Measurements from ENCODE around the gene CRIM1. TPM values are rescaled to one million over a fixed set of nuclear protein-coding genes. Genes with fewer than 3 reads are reported as not detected.
"Not testable (repeated sequence)": the region's sequence is repeated elsewhere in the genome, so short reads cannot be mapped to it uniquely, and the experiment has no call there.

The CRIM1 gene
- total RNA-seq, 4 donors from 2014 or later = 72.6 to 162 (median 112) TPM

- H3K4me3 ChIP-seq = no peak overlapping the region
- no peak for TF ChIP-seq CTCF (IDR thresholded peaks at IDR 0.05)
- no peak for TF ChIP-seq EP300 (IDR thresholded peaks at IDR 0.05)
- no peak for TF ChIP-seq POLR2A (IDR thresholded peaks at IDR 0.05)
- TF ChIP-seq POLR2AphosphoS5 (IDR thresholded peaks at IDR 0.05) = no peak
- peak overlapping the region; percentile 14 for H3K27ac ChIP-seq
- peaks cover 81% of the 10 kb centered on the region for H3K4me1 ChIP-seq
- H3K36me3 ChIP-seq = no peaks in the 10 kb centered on the region
- no peaks in the 10 kb centered on the region for H3K27me3 ChIP-seq
- H3K9me3 ChIP-seq = no peaks in the 10 kb centered on the region
- no peak for DNase-seq (ENCODE audit: low spot score in 2 of 2)
- 59% methylated on average over 3 of the region's 3 CpGs for WGBS
Measured at GRCh38 chr2:36362291-36362690, 6.7 kb downstream of the CRIM1 start.

- H3K9me3 ChIP-seq; H3K36me3 ChIP-seq; DNase-seq (ENCODE audit: low spot score in 2 of 2); H3K27me3 ChIP-seq; H3K4me3 ChIP-seq; H3K27ac ChIP-seq: not testable (repeated sequence)
- peaks cover 79% of the 10 kb centered on the region for H3K4me1 ChIP-seq
- 94% methylated on average over 2 of the region's 2 CpGs for WGBS
Measured at GRCh38 chr2:36363085-36363484, 7.5 kb downstream of the CRIM1 start.

- Histone ChIP-seq H3K36me3 (no peaks in the 10 kb centered on the region), H3K27ac (no peak overlapping the region), H3K4me3 (no peak overlapping the region), H3K27me3 (no peaks in the 10 kb centered on the region), H3K4me1 (peaks cover 78% of the 10 kb centered on the region), H3K9me3 (no peaks in the 10 kb centered on the region)
- 65% methylated on average over 3 of the region's 3 CpGs for WGBS
- TF ChIP-seq EP300 (IDR thresholded peaks at IDR 0.05) (no peak), POLR2AphosphoS5 (IDR thresholded peaks at IDR 0.05) (no peak), CTCF (IDR thresholded peaks at IDR 0.05) (no peak), POLR2A (IDR thresholded peaks at IDR 0.05) (no peak)
- DNase-seq (ENCODE audit: low spot score in 2 of 2) = no peak
Measured at GRCh38 chr2:36366491-36367120, 11.0 kb downstream of the CRIM1 start.

DNA sequence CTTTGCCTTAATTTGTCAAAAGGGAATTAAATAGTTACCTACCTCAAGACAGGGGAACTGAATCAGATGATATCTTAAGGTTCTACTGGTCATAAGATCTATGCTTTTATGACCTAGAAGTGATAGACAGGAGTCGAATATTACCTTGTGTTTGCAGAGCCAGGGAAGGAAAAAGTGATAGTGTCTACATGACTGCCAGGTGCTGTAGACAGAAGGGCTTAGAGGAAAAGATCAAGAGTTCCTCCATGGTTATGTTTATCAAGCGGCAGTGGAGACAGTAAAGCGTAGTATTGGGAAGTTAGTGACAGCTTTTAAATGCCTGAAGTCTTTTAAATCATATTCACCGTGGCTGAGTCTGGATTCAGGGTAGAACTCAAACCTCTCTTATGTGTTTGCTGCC is 11.9 kb downstream of the CRIM1 start:
- no peak for DNase-seq (ENCODE audit: low spot score in 2 of 2)
- WGBS = 55% methylated on average over 4 of the region's 4 CpGs
- Histone ChIP-seq H3K27ac (peak overlapping the region; percentile 76), H3K4me3 (no peak overlapping the region), H3K4me1 (peaks cover 78% of the 10 kb centered on the region), H3K27me3 (no peaks in the 10 kb centered on the region), H3K36me3 (no peaks in the 10 kb centered on the region), H3K9me3 (no peaks in the 10 kb centered on the region)
- TF ChIP-seq POLR2AphosphoS5 (IDR thresholded peaks at IDR 0.05) = no peak
- TF ChIP-seq EP300 (IDR thresholded peaks at IDR 0.05) = no peak
- TF ChIP-seq CTCF (IDR thresholded peaks at IDR 0.05) = no peak
- no peak for TF ChIP-seq POLR2A (IDR thresholded peaks at IDR 0.05)

DNA sequence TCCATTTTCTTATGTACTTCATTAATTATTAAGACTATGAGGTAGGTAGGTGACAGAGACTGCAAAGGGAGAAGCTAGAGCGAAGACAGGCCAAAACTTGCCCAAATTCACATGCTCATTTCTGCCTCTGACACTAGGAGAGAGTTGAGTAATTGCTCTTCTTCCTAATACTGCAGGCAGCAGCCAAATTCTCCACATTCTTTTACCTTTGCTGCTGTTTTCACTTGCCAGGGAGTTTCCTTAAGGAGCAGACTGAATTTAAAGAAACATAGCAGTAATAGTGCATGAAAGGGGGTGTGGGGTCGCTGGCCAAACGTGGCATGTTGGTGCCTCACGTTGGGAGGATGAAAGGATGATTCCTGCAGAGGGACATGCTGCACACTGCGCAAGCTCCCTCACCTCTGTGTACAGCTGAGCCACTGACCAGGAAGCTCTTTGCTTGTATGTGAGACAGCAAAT is 12.3 kb downstream of the CRIM1 start:
- H3K27ac ChIP-seq = peak overlapping the region; percentile 76
- no peak for DNase-seq (ENCODE audit: low spot score in 2 of 2)
- H3K4me1 ChIP-seq = peaks cover 78% of the 10 kb centered on the region
- no peak for TF ChIP-seq POLR2AphosphoS5 (IDR thresholded peaks at IDR 0.05)
- no peak for TF ChIP-seq POLR2A (IDR thresholded peaks at IDR 0.05)
- no peak for TF ChIP-seq CTCF (IDR thresholded peaks at IDR 0.05)
- TF ChIP-seq EP300 (IDR thresholded peaks at IDR 0.05) = no peak
- no peaks in the 10 kb centered on the region for H3K9me3 ChIP-seq
- no peaks in the 10 kb centered on the region for H3K27me3 ChIP-seq
- peak overlapping the region; percentile 11 for H3K4me3 ChIP-seq
- 41% methylated on average over 5 of the region's 5 CpGs for WGBS
- no peaks in the 10 kb centered on the region for H3K36me3 ChIP-seq

DNA sequence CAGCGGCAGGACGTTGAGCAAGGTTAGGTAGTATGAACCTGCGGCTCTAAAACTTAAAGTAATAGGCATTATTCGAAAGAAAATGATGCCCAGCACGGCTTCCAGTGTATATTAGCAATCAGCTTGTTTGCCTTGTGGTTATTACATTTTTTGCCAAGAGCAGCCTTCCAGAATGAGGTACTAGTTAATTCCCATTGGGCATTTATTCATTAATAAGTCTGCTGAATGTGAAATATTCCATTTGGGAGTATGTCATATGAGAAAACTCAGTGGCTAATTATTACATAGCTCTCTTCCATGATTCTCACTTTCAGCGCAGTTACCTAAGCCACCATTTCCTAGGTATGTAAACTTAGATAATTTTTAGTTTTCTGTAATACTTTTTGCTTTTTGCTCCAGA is 12.9 kb downstream of the CRIM1 start:
- peak overlapping the region; percentile 11 for H3K4me3 ChIP-seq
- H3K4me1 ChIP-seq = peaks cover 78% of the 10 kb centered on the region
- TF ChIP-seq POLR2AphosphoS5 (IDR thresholded peaks at IDR 0.05) = no peak
- TF ChIP-seq CTCF (IDR thresholded peaks at IDR 0.05) = no peak
- no peak for TF ChIP-seq EP300 (IDR thresholded peaks at IDR 0.05)
- no peak for TF ChIP-seq POLR2A (IDR thresholded peaks at IDR 0.05)
- no peaks in the 10 kb centered on the region for H3K36me3 ChIP-seq
- peak overlapping the region; percentile 76 for H3K27ac ChIP-seq
- no peaks in the 10 kb centered on the region for H3K9me3 ChIP-seq
- no peaks in the 10 kb centered on the region for H3K27me3 ChIP-seq
- 69% methylated on average over 6 of the region's 6 CpGs for WGBS
- DNase-seq (ENCODE audit: low spot score in 2 of 2) = no peak

All from suprapubic skin (tissue), 4 donors.